ENCODE results near the gene CAMSAP3.

GRCh38 chr19:7597689-7598088 is 2.0 kb downstream of the CAMSAP3 start:
- no peak for TF ChIP-seq CTCF (IDR thresholded peaks at IDR 0.05)
- no peak for TF ChIP-seq EZH2 (IDR thresholded peaks at IDR 0.05; ENCODE audit: borderline replicate concordance, insufficient read depth, low read depth, low read length, poor library complexity, severe bottlenecking)

Measured in B cell (primary cell).